ENCODE measurements around the gene HRH1. TPM values are rescaled to one million over a fixed set of nuclear protein-coding genes. Genes with fewer than 3 reads are reported as not detected.

The HRH1 gene
- total and polyA plus RNA-seq, 2 experiments from 2014 or later: not detected

DNA sequence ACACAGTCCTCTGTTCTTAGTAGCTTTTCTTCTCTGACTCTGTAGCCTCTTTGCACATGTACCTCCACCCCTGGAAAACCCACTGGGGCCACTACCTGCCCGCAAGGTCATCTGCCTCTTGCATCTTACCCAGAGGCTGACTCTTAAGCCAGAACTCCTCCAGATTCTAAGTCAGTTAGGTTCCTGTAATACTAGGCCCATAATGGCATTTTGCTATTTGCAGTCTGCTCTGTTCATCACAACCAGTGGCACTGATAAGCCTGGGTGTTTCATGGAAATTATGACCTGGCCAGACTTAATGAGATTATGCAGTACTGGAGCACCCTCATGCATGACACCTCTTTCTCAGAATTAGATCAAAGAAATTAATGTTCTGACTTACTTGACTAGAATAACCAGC is 86.2 kb downstream of the HRH1 start:
- DNase-seq (ENCODE audit: low spot score): no peak
- H3F3A ChIP-seq (replicated peaks; ENCODE audit: low read depth): no peaks in the 10 kb centered on the region
- no peak overlapping the region for H3K27ac ChIP-seq (ENCODE audit: low read depth)
- H3K9me2 ChIP-seq (ENCODE audit: insufficient read depth): no peaks in the 10 kb centered on the region
- Mint-ChIP-seq H3K4me1 (peaks cover 6% of the 10 kb centered on the region; the same call in 1 of the 3 replicates), H3K27me3 (ENCODE audit: insufficient read depth, low read depth, poor library complexity) (no peaks in the 10 kb centered on the region), H3K4me3 (no peak overlapping the region), H3K36me3 (ENCODE audit: low read depth) (no peaks in the 10 kb centered on the region), H3K9me3 (no peaks in the 10 kb centered on the region), H3K27ac (no peak overlapping the region)
- H3K4me2 ChIP-seq: no peak overlapping the region
- H3K4me1 ChIP-seq (ENCODE audit: insufficient read depth): no peaks in the 10 kb centered on the region; the same call in 1 of the 2 replicates
- H3K27me3 ChIP-seq (ENCODE audit: insufficient read depth): no peaks in the 10 kb centered on the region
- H3K4me3 ChIP-seq: no peak overlapping the region
- no peak overlapping the region for H2AFZ ChIP-seq
- no peak for TF ChIP-seq POLR2AphosphoS5 (IDR thresholded peaks at IDR 0.05; ENCODE audit: low read depth)
- TF ChIP-seq, protein P1, sequence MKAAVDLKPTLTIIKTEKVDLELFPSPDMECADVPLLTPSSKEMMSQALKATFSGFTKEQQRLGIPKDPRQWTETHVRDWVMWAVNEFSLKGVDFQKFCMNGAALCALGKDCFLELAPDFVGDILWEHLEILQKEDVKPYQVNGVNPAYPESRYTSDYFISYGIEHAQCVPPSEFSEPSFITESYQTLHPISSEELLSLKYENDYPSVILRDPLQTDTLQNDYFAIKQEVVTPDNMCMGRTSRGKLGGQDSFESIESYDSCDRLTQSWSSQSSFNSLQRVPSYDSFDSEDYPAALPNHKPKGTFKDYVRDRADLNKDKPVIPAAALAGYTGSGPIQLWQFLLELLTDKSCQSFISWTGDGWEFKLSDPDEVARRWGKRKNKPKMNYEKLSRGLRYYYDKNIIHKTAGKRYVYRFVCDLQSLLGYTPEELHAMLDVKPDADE (IDR thresholded peaks at IDR 0.05): no peak
- TF ChIP-seq JUNB (IDR thresholded peaks at IDR 0.05; ENCODE audit: unreplicated experiment): no peak
- no peak for TF ChIP-seq STAT1 (IDR thresholded peaks at IDR 0.05; ENCODE audit: unreplicated experiment)
- TF ChIP-seq CREB1 (CRISPR knock-in tag; IDR thresholded peaks at IDR 0.05; ENCODE audit: low read depth): no peak
- TF ChIP-seq, protein P2, sequence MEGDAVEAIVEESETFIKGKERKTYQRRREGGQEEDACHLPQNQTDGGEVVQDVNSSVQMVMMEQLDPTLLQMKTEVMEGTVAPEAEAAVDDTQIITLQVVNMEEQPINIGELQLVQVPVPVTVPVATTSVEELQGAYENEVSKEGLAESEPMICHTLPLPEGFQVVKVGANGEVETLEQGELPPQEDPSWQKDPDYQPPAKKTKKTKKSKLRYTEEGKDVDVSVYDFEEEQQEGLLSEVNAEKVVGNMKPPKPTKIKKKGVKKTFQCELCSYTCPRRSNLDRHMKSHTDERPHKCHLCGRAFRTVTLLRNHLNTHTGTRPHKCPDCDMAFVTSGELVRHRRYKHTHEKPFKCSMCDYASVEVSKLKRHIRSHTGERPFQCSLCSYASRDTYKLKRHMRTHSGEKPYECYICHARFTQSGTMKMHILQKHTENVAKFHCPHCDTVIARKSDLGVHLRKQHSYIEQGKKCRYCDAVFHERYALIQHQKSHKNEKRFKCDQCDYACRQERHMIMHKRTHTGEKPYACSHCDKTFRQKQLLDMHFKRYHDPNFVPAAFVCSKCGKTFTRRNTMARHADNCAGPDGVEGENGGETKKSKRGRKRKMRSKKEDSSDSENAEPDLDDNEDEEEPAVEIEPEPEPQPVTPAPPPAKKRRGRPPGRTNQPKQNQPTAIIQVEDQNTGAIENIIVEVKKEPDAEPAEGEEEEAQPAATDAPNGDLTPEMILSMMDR (conservative IDR thresholded peaks at IDR 0.05; ENCODE audit: low read depth in 2 of 2): no peak
- no peak for TF ChIP-seq NANOG (IDR thresholded peaks at IDR 0.05; ENCODE audit: borderline replicate concordance)
- TF ChIP-seq, protein P3, sequence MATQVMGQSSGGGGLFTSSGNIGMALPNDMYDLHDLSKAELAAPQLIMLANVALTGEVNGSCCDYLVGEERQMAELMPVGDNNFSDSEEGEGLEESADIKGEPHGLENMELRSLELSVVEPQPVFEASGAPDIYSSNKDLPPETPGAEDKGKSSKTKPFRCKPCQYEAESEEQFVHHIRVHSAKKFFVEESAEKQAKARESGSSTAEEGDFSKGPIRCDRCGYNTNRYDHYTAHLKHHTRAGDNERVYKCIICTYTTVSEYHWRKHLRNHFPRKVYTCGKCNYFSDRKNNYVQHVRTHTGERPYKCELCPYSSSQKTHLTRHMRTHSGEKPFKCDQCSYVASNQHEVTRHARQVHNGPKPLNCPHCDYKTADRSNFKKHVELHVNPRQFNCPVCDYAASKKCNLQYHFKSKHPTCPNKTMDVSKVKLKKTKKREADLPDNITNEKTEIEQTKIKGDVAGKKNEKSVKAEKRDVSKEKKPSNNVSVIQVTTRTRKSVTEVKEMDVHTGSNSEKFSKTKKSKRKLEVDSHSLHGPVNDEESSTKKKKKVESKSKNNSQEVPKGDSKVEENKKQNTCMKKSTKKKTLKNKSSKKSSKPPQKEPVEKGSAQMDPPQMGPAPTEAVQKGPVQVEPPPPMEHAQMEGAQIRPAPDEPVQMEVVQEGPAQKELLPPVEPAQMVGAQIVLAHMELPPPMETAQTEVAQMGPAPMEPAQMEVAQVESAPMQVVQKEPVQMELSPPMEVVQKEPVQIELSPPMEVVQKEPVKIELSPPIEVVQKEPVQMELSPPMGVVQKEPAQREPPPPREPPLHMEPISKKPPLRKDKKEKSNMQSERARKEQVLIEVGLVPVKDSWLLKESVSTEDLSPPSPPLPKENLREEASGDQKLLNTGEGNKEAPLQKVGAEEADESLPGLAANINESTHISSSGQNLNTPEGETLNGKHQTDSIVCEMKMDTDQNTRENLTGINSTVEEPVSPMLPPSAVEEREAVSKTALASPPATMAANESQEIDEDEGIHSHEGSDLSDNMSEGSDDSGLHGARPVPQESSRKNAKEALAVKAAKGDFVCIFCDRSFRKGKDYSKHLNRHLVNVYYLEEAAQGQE (IDR thresholded peaks at IDR 0.05; ENCODE audit: unreplicated experiment): no peak
- H3K79me2 ChIP-seq (replicated peaks; ENCODE audit: insufficient read depth): no peaks in the 10 kb centered on the region
- no peak for ATAC-seq
- no peaks in the 10 kb centered on the region for H4K20me1 ChIP-seq (replicated peaks; ENCODE audit: insufficient read depth)
- H3K36me3 ChIP-seq (ENCODE audit: insufficient read depth): no peaks in the 10 kb centered on the region

DNA sequence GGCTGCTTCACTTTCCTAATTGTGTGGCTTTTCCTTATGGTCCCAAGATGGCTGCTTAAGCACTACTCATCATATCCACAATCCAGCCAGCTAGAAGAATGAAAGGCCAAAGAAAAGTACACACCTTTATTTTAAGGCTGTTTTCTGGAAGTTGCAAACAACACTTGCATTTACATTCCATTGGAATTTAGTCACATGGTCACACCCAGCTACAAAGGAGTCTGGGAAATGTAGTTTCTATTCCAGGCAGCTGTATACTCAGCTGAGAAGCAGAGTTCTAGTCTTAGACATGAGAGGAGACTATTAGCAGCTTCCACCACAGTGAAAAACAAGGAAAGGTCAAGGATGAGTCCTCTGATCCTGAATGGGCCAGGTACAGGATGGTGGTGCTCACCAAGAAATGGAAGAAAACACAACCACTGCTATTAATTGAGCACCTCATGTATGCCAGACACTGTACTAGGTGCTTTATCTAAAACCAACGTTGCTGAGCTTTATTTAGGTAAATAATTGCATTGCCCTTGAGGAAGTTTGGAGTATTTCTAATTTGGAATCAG is 89.9 kb downstream of the HRH1 start:
- DNase-seq (ENCODE audit: low spot score) (peak; percentile 44), ATAC-seq (peak; percentile 52; the same call in 2 of the 3 replicates)
- Histone ChIP-seq H3K9me2 (ENCODE audit: insufficient read depth) (no peaks in the 10 kb centered on the region), H3K36me3 (ENCODE audit: insufficient read depth) (no peaks in the 10 kb centered on the region), H3K4me2 (no peak overlapping the region), H3K4me3 (no peak overlapping the region), H3K79me2 (replicated peaks; ENCODE audit: insufficient read depth) (no peaks in the 10 kb centered on the region), H3K4me1 (ENCODE audit: insufficient read depth) (no peaks in the 10 kb centered on the region), H2AFZ (peak overlapping the region; percentile 88), H3F3A (replicated peaks; ENCODE audit: low read depth) (no peaks in the 10 kb centered on the region), H3K27ac (ENCODE audit: low read depth) (no peak overlapping the region), H4K20me1 (replicated peaks; ENCODE audit: insufficient read depth) (no peaks in the 10 kb centered on the region), H3K27me3 (ENCODE audit: insufficient read depth) (no peaks in the 10 kb centered on the region)
- no peaks in the 10 kb centered on the region for H3K9me3 Mint-ChIP-seq
- no peaks in the 10 kb centered on the region for H3K36me3 Mint-ChIP-seq (ENCODE audit: low read depth)
- no peaks in the 10 kb centered on the region for H3K4me1 Mint-ChIP-seq
- no peaks in the 10 kb centered on the region for H3K27me3 Mint-ChIP-seq (ENCODE audit: insufficient read depth, low read depth, poor library complexity)
- no peak overlapping the region for H3K27ac Mint-ChIP-seq
- H3K4me3 Mint-ChIP-seq: no peak overlapping the region
- no peak for TF ChIP-seq ZNF114 (CRISPR knock-in tag; IDR thresholded peaks at IDR 0.05)
- TF ChIP-seq, protein P4, sequence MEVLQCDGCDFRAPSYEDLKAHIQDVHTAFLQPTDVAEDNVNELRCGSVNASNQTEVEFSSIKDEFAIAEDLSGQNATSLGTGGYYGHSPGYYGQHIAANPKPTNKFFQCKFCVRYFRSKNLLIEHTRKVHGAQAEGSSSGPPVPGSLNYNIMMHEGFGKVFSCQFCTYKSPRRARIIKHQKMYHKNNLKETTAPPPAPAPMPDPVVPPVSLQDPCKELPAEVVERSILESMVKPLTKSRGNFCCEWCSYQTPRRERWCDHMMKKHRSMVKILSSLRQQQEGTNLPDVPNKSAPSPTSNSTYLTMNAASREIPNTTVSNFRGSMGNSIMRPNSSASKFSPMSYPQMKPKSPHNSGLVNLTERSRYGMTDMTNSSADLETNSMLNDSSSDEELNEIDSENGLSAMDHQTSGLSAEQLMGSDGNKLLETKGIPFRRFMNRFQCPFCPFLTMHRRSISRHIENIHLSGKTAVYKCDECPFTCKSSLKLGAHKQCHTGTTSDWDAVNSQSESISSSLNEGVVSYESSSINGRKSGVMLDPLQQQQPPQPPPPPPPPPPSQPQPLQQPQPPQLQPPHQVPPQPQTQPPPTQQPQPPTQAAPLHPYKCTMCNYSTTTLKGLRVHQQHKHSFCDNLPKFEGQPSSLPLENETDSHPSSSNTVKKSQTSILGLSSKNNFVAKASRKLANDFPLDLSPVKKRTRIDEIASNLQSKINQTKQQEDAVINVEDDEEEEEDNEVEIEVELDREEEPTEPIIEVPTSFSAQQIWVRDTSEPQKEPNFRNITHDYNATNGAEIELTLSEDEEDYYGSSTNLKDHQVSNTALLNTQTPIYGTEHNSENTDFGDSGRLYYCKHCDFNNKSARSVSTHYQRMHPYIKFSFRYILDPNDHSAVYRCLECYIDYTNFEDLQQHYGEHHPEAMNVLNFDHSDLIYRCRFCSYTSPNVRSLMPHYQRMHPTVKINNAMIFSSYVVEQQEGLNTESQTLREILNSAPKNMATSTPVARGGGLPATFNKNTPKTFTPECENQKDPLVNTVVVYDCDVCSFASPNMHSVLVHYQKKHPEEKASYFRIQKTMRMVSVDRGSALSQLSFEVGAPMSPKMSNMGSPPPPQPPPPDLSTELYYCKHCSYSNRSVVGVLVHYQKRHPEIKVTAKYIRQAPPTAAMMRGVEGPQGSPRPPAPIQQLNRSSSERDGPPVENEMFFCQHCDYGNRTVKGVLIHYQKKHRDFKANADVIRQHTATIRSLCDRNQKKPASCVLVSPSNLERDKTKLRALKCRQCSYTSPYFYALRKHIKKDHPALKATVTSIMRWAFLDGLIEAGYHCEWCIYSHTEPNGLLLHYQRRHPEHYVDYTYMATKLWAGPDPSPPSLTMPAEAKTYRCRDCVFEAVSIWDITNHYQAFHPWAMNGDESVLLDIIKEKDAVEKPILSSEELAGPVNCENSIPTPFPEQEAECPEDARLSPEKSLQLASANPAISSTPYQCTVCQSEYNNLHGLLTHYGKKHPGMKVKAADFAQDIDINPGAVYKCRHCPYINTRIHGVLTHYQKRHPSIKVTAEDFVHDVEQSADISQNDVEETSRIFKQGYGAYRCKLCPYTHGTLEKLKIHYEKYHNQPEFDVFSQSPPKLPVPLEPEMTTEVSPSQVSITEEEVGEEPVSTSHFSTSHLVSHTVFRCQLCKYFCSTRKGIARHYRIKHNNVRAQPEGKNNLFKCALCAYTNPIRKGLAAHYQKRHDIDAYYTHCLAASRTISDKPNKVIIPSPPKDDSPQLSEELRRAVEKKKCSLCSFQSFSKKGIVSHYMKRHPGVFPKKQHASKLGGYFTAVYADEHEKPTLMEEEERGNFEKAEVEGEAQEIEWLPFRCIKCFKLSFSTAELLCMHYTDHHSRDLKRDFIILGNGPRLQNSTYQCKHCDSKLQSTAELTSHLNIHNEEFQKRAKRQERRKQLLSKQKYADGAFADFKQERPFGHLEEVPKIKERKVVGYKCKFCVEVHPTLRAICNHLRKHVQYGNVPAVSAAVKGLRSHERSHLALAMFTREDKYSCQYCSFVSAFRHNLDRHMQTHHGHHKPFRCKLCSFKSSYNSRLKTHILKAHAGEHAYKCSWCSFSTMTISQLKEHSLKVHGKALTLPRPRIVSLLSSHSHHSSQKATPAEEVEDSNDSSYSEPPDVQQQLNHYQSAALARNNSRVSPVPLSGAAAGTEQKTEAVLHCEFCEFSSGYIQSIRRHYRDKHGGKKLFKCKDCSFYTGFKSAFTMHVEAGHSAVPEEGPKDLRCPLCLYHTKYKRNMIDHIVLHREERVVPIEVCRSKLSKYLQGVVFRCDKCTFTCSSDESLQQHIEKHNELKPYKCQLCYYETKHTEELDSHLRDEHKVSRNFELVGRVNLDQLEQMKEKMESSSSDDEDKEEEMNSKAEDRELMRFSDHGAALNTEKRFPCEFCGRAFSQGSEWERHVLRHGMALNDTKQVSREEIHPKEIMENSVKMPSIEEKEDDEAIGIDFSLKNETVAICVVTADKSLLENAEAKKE (CRISPR knock-in tag; IDR thresholded peaks at IDR 0.05): no peak
